NB4 (cell line): Measurements from ENCODE around the gene CDSN.
A peak's percentile ranks its signal among the peaks of the same experiment; 100 is the strongest.
"Not testable (repeated sequence)": the region's sequence is repeated elsewhere in the genome, so short reads cannot be mapped to it uniquely, and the experiment has no call there.

Source experiments
- DNase-seq: peaks from one replicate; pipeline ENCODE4 v3.0.0; 2010; ENCODE audit warnings: low read depth
- H3K4me3 ChIP-seq: one replicate; pipeline ENCODE4 v1.5.1; 2011; ENCODE audit warnings: mild to moderate bottlenecking, low read depth, low read length, moderate library complexity
- MAX ChIP-seq: IDR thresholded peaks from 2 replicates; pipeline ENCODE4 v1.6.1; 2011; ENCODE audit warnings: low read depth, low read length
- MYC ChIP-seq: IDR thresholded peaks from 2 replicates; pipeline ENCODE4 v1.6.1; 2011; ENCODE audit warnings: low read depth, low read length
- POLR2A ChIP-seq: IDR thresholded peaks from 2 replicates; pipeline ENCODE4 v1.6.1; 2011; ENCODE audit warnings: mild to moderate bottlenecking; ENCODE audit not compliant: insufficient read length; ENCODE audit errors: extremely low read depth
- TF ChIP-seq, protein P1 (sequence below): IDR thresholded peaks from one replicate; pipeline ENCODE4 v1.5.1; 2012; ENCODE audit warnings: low read depth, low read length

CDSN gene

DNA sequence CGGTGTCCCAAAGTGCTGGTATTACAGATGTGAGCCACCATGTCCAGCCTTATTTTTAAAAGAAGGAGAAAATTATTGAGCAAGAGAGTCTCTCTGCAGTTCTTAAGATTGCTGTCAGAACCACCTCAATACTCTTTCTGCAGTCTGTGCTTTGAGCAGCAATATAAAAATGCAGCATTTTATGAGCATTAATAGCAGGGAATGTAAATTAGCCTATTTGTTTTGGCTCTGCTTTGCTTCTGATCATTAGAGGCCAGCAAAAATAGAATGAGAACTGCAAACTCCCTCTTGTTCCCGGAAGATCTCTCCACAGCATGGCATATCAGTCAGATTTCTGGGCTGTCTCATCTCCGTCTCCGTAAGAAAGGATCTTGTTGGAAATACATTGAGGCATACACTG lies 43.6 kb downstream of the CDSN start:
- H3K4me3 ChIP-seq = no peak overlapping the region
- no peak for DNase-seq
- TF ChIP-seq MAX (no peak), MYC (no peak), POLR2A (no peak)
- TF ChIP-seq, protein P1, sequence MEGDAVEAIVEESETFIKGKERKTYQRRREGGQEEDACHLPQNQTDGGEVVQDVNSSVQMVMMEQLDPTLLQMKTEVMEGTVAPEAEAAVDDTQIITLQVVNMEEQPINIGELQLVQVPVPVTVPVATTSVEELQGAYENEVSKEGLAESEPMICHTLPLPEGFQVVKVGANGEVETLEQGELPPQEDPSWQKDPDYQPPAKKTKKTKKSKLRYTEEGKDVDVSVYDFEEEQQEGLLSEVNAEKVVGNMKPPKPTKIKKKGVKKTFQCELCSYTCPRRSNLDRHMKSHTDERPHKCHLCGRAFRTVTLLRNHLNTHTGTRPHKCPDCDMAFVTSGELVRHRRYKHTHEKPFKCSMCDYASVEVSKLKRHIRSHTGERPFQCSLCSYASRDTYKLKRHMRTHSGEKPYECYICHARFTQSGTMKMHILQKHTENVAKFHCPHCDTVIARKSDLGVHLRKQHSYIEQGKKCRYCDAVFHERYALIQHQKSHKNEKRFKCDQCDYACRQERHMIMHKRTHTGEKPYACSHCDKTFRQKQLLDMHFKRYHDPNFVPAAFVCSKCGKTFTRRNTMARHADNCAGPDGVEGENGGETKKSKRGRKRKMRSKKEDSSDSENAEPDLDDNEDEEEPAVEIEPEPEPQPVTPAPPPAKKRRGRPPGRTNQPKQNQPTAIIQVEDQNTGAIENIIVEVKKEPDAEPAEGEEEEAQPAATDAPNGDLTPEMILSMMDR = no peak

DNA sequence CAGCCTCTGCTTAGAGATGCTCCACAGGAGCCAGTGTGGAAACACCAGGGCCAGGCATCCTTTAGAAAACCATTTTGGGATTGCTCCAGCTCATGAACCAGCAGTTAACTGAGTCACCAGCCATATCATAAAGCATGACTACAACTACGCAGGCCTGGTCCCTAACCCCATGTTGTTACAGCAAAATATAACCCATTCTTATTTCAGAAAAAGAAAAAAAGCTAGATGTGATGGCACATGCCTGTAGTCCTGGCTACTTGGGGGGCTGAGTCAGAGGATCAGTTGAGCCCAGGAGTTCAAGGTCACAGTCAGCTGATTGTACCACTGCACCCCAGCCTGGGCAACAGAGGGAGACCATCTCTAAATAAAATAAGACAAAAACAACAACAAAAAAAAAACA lies 44.7 kb downstream of the CDSN start:
- no peak overlapping the region for H3K4me3 ChIP-seq
- no peak for TF ChIP-seq MYC
- no peak for TF ChIP-seq MAX
- TF ChIP-seq POLR2A = no peak
- TF ChIP-seq, protein P1 = no peak
- DNase-seq = no peak

GRCh38 chr6:31074401-31074800 lies 45.8 kb downstream of the CDSN start:
- TF ChIP-seq, protein P1 = no peak
- TF ChIP-seq MYC (no peak), MAX (no peak), POLR2A (no peak)
- DNase-seq = no peak
- H3K4me3 ChIP-seq = no peak overlapping the region

- TF ChIP-seq, protein P1 = peak; percentile 33
- TF ChIP-seq POLR2A = no peak
- H3K4me3 ChIP-seq = no peak overlapping the region
- DNase-seq = peak; percentile 46
Measured at GRCh38 chr6:31070711-31071197, 49.5 kb downstream of the CDSN start.

DNA sequence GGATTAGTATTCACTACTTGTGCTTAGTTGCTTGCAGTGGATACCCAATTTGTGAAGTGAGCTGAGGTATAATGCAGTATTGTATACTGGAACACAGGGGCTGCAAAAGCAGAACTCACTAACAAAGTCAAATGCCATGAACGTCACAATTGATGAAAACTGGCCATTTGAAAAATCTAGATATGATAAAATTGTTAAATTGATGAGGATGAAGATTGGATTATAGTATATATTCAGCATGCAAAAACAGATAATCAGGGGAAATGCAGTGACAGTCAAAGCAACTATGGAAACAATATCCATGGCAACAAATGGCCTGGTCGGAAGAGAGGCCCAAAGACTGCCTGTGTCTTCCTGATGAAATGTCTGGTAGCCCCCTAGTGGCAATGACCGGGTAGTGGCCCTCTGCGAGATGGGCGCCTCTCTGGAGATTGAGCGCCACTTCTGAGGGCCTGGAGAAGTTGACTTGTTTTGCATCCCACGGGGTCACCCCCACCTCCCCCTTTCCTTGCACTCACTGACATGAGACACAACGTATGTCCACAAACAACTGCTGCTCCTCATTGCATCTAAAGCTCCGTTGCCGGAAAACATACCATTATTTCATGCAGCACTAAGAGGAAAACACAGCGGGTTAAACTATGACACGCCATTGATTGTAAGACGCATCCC lies 51.4 kb downstream of the CDSN start:
- no peak overlapping the region for H3K4me3 ChIP-seq
- DNase-seq = peak; percentile 77
- TF ChIP-seq, protein P1 = peak; percentile 96
- TF ChIP-seq MYC = no peak

GRCh38 chr6:31067891-31068668 lies 52.2 kb downstream of the CDSN start:
- DNase-seq, H3K4me3 ChIP-seq: not testable (repeated sequence)

GRCh38 chr6:31067028-31067427 lies 53.2 kb downstream of the CDSN start:
- not testable (repeated sequence) for DNase-seq, H3K4me3 ChIP-seq
